HG03066 (cell line): ENCODE results near the gene EPHB6.

ENCODE experiments used
- ATAC-seq: cut with Tn5 transposase; IDR thresholded peaks from one replicate; pipeline ENCODE4 v1.9.1; 2021; ENCODE audit warnings: low read depth; ENCODE audit not compliant: unreplicated experiment

The EPHB6 gene

GRCh38 chr7:142894112-142894984, 39.5 kb downstream of the EPHB6 start:
- no peak for ATAC-seq

GRCh38 chr7:142894985-142895593, 40.2 kb downstream of the EPHB6 start:
- ATAC-seq = no peak

- ATAC-seq = no peak
These were observed 41.3 kb downstream of the EPHB6 start for GRCh38 chr7:142896151-142896550.

- no peak for ATAC-seq
These were observed 42.0 kb downstream of the EPHB6 start for GRCh38 chr7:142896741-142897379.

GRCh38 chr7:142897691-142898090, 42.8 kb downstream of the EPHB6 start:
- no peak for ATAC-seq

GRCh38 chr7:142898377-142899170, 43.7 kb downstream of the EPHB6 start:
- ATAC-seq = no peak

- ATAC-seq = no peak
These were observed 44.8 kb downstream of the EPHB6 start for GRCh38 chr7:142899661-142900060.

GRCh38 chr7:142901426-142902259, 46.8 kb downstream of the EPHB6 start:
- ATAC-seq = no peak

GRCh38 chr7:142904128-142904527, 49.3 kb downstream of the EPHB6 start:
- ATAC-seq = no peak

- ATAC-seq = no peak
These were observed 50.9 kb downstream of the EPHB6 start for GRCh38 chr7:142905759-142906158.

- no peak for ATAC-seq
These were observed 51.8 kb downstream of the EPHB6 start for GRCh38 chr7:142906643-142907042.

GRCh38 chr7:142908290-142908689, 53.4 kb downstream of the EPHB6 start:
- no peak for ATAC-seq

GRCh38 chr7:142908921-142909890, 54.3 kb downstream of the EPHB6 start:
- no peak for ATAC-seq

- ATAC-seq = no peak
These were observed 55.2 kb downstream of the EPHB6 start for GRCh38 chr7:142910031-142910433.

- ATAC-seq = no peak
These were observed 55.6 kb downstream of the EPHB6 start for GRCh38 chr7:142910481-142910880.

- ATAC-seq = no peak
These were observed 58.2 kb downstream of the EPHB6 start for GRCh38 chr7:142913051-142913450.

- ATAC-seq = no peak
These were observed 58.7 kb downstream of the EPHB6 start for GRCh38 chr7:142913566-142913965.

- no peak for ATAC-seq
These were observed 59.2 kb downstream of the EPHB6 start for GRCh38 chr7:142914121-142914520.

GRCh38 chr7:142915315-142915714, 60.4 kb downstream of the EPHB6 start:
- no peak for ATAC-seq
